Adrenal gland (tissue), 5 donors: ENCODE measurements around the gene METRNL.

Experiments
- CTCF ChIP-seq, 6 experiments: fragments of 450-650 bp in 4 of 6; fragments of 200-600 bp in 2 of 6; sonication (generic) in 1 of 6; IDR thresholded peaks; 1 replicate in 5 of 6; 2 replicates in 1 of 6; pipeline versions ENCODE4 v1.5.1 to v1.8.0; 2016 to 2021; ENCODE audit warnings: antibody characterized with exemption in 6 of 6, mild to moderate bottlenecking in 2 of 6, moderate library complexity in 1 of 6
- POLR2A ChIP-seq, 2 donors: fragments of 450-650 bp; IDR thresholded peaks; one replicate each; pipeline ENCODE4 v1.6.1; 2017; ENCODE audit warnings: antibody characterized with exemption in 2 of 2, mild to moderate bottlenecking in 2 of 2, moderate library complexity in 1 of 2
- donor health status: DM: no; HTN: no; CAD: no.

- TF ChIP-seq POLR2A (IDR thresholded peaks at IDR 0.05): no peak
- TF ChIP-seq CTCF (IDR thresholded peaks at IDR 0.05): no peak
These were observed 25.4 kb downstream of the METRNL start for GRCh38 chr17:83104577-83105505.
